PC-3 (cell line): ENCODE measurements around the gene PRR15. TPM values are rescaled to one million over a fixed set of nuclear protein-coding genes. Genes with fewer than 3 reads are reported as not detected.

Experiments used
- ATAC-seq: fragments of 200-7000 bp; cut with Tn5 transposase; 2 replicates; pipeline ENCODE4 v1.9.1; 2020; ENCODE audit warnings: mild to moderate bottlenecking, moderate library complexity
- BruUV-seq: library from RNA; stranded (reverse); fragments of 400-500 nt; replicated peaks from 2 replicates; lab custom pipeline; 2021; lab: Mats Ljungman, UMichigan
- CTCF ChIA-PET: fragments of 300-600 bp; sonication (Branson Sonifier 250); formaldehyde crosslinking; loops from one replicate; lab custom pipeline; 2022; ENCODE audit warnings: antibody characterized with exemption; lab: Charles Lee
- POLR2A ChIA-PET: fragments of 300-600 bp; sonication (Branson Sonifier 250); formaldehyde crosslinking; loops from one replicate; lab custom pipeline; 2022; ENCODE audit warnings: antibody characterized with exemption; ENCODE audit not compliant: unreplicated experiment; lab: Charles Lee
- DNase-seq: peaks from one replicate; pipeline ENCODE4 v3.0.0-alpha.2; 2015
- H2AFZ ChIP-seq: fragments of 300-600 bp; sonication (generic); 2 replicates; pipeline ENCODE4 v1.6.0; 2016; ENCODE audit warnings: antibody characterized with exemption, low read length
- H3F3A ChIP-seq: fragments of 300-600 bp; sonication (generic); one replicate; pipeline ENCODE4 v1.6.0; 2017; ENCODE audit warnings: antibody characterized with exemption, low read length, control low read depth, mild to moderate bottlenecking; ENCODE audit not compliant: unreplicated experiment
- H3K27ac ChIP-seq: fragments of 300-600 bp; sonication (generic); 2 replicates; pipeline ENCODE4 v1.5.1; 2016; ENCODE audit warnings: mild to moderate bottlenecking, low read length
- H3K27me3 ChIP-seq: fragments of 300-600 bp; sonication (generic); 2 replicates; pipeline ENCODE4 v1.6.1; 2016; ENCODE audit warnings: low read length, mixed read lengths
- H3K36me3 ChIP-seq: fragments of 300-600 bp; sonication (generic); 2 replicates; pipeline ENCODE4 v1.6.1; 2016; ENCODE audit warnings: low read depth, mixed run types, low read length, mixed read lengths
- H3K4me1 ChIP-seq: fragments of 300-600 bp; sonication (generic); 2 replicates; pipeline ENCODE4 v1.5.1; 2016; ENCODE audit warnings: low read length; ENCODE audit not compliant: insufficient read depth
- H3K4me2 ChIP-seq: fragments of 300-600 bp; sonication (generic); 2 replicates; pipeline ENCODE4 v1.6.0; 2016; ENCODE audit warnings: low read length
- H3K4me3 ChIP-seq: fragments of 300-600 bp; sonication (generic); 2 replicates; pipeline ENCODE4 v1.5.1; 2016; ENCODE audit warnings: mild to moderate bottlenecking, low read length, mixed read lengths
- H3K79me2 ChIP-seq: fragments of 300-600 bp; sonication (generic); 2 replicates; pipeline ENCODE4 v1.6.1; 2017; ENCODE audit warnings: low read length, mixed read lengths
- H3K9ac ChIP-seq: fragments of 300-600 bp; sonication (generic); 2 replicates; pipeline ENCODE4 v1.6.0; 2016; ENCODE audit warnings: mild to moderate bottlenecking, low read length
- H3K9me2 ChIP-seq: fragments of 300-600 bp; sonication (generic); replicated peaks from 2 replicates; pipeline ENCODE4 v1.6.1; 2016; ENCODE audit warnings: mixed run types, low read length, mixed read lengths
- H3K9me3 ChIP-seq: fragments of 300-600 bp; sonication (generic); 2 replicates; pipeline ENCODE4 v1.6.1; 2016; ENCODE audit warnings: low read length, mixed read lengths
- H4K20me1 ChIP-seq: fragments of 300-600 bp; sonication (generic); 2 replicates; pipeline ENCODE4 v1.6.1; 2016; ENCODE audit warnings: low read length, mixed read lengths
- EZH2 ChIP-seq: fragments of 300-600 bp; sonication (generic); IDR thresholded peaks from one replicate; pipeline ENCODE4 v1.6.1; 2017; ENCODE audit warnings: antibody characterized with exemption, mild to moderate bottlenecking, low read length; ENCODE audit not compliant: unreplicated experiment
- EZH2phosphoT487 ChIP-seq: fragments of 300-600 bp; sonication (generic); IDR thresholded peaks from 2 replicates; pipeline ENCODE4 v1.6.1; 2018; ENCODE audit warnings: mild to moderate bottlenecking, antibody characterized with exemption, low read length, borderline replicate concordance
- intact Hi-C: fragments of 100-400 bp; cut with micrococcal nuclease; formaldehyde crosslinking; loops from 2 replicates; pipeline ENCODE4 v1.9.0; 2023
- total RNA-seq: library from RNA; depleted of rRNA; stranded (reverse); fragments of >200 nt; gene quantifications from 2 replicates; pipeline ENCODE4 v1.2.3, GENCODE V29; 2014
- TF ChIP-seq, protein P1 (sequence below): fragments of 300-600 bp; sonication (generic); conservative IDR thresholded peaks from 2 replicates; pipeline ENCODE4 v1.5.1; 2017; ENCODE audit warnings: antibody characterized with exemption, low read depth, mild to moderate bottlenecking, low read length

PRR15 gene
- total RNA-seq, 1 experiment from 2014 or later, result 23.4 TPM

DNA sequence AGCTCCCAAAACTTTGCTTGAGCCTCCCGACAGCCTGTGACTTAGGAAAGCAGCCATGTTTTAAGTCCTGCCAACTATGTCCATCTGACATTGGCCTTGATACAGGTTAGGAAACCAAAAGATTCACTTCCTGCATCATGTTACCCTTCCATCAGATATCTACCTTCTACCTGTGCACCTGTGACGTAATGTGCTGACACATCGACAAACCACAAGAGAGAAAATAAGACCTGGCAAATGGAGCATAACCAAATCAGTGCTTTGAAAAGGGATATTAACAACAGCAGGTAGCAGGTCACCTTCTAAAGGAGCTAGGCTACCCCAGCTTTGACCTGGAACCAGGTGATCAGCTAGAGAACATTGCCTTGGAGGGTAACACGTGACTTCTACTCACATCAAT, 14.8 kb upstream of the PRR15 start:
- Histone ChIP-seq H3K9me3 (no peaks in the 10 kb centered on the region), H3F3A (no peaks in the 10 kb centered on the region), H3K4me2 (no peak overlapping the region), H3K9me2 (no peaks in the 10 kb centered on the region), H3K9ac (no peak overlapping the region), H3K27ac (no peak overlapping the region), H2AFZ (no peak overlapping the region), H3K27me3 (no peaks in the 10 kb centered on the region), H4K20me1 (no peaks in the 10 kb centered on the region), H3K4me3 (no peak overlapping the region), H3K4me1 (peaks cover 11% of the 10 kb centered on the region), H3K79me2 (no peaks in the 10 kb centered on the region), H3K36me3 (no peaks in the 10 kb centered on the region)
- intact Hi-C loops, result no loop called here
- TF ChIP-seq, protein P1, sequence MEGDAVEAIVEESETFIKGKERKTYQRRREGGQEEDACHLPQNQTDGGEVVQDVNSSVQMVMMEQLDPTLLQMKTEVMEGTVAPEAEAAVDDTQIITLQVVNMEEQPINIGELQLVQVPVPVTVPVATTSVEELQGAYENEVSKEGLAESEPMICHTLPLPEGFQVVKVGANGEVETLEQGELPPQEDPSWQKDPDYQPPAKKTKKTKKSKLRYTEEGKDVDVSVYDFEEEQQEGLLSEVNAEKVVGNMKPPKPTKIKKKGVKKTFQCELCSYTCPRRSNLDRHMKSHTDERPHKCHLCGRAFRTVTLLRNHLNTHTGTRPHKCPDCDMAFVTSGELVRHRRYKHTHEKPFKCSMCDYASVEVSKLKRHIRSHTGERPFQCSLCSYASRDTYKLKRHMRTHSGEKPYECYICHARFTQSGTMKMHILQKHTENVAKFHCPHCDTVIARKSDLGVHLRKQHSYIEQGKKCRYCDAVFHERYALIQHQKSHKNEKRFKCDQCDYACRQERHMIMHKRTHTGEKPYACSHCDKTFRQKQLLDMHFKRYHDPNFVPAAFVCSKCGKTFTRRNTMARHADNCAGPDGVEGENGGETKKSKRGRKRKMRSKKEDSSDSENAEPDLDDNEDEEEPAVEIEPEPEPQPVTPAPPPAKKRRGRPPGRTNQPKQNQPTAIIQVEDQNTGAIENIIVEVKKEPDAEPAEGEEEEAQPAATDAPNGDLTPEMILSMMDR, result no peak
- TF ChIP-seq EZH2 (no peak), EZH2phosphoT487 (no peak)
- ATAC-seq (no peak), DNase-seq (peak; percentile 65)
- CTCF ChIA-PET, result no interaction called here
- POLR2A ChIA-PET, result interaction anchor here (0.6 kb wide), 1 partner anchor 127 kb away, joined by 3 read pairs; no protein-coding TSS in a partner anchor
- BruUV-seq, result no TSS peak

DNA sequence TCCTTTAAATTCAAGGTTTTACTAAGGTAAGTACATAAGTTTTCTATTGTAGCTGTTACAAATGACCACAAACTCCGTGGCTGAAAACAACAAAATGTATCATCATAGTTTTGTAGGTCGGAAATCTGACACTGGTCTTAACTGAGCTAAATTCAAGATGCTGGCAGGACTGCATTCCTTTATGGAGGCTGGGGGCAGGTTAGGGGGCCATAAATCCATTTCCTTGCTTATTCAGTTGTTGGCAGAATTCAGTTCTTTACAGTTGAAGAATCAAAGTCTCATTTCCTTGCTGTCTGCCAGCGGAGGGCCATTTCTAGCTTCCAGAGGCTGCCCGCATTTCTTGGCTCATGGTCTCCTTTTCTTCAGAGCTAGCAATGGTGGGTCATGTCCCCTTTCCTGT, 11.2 kb upstream of the PRR15 start:
- Histone ChIP-seq H3K4me1 (peaks cover 11% of the 10 kb centered on the region), H4K20me1 (no peaks in the 10 kb centered on the region), H3K4me2 (no peak overlapping the region), H3K27me3 (no peaks in the 10 kb centered on the region), H3K9ac (no peak overlapping the region), H3K79me2 (no peaks in the 10 kb centered on the region), H3K4me3 (no peak overlapping the region), H3K27ac (no peak overlapping the region), H3K9me3 (no peaks in the 10 kb centered on the region), H3K36me3 (no peaks in the 10 kb centered on the region), H2AFZ (no peak overlapping the region), H3K9me2 (no peaks in the 10 kb centered on the region), H3F3A (no peaks in the 10 kb centered on the region)
- DNase-seq (no peak), ATAC-seq (no peak)
- intact Hi-C loops, result no loop called here
- POLR2A ChIA-PET, result no interaction called here
- TF ChIP-seq EZH2phosphoT487, result no peak
- TF ChIP-seq EZH2, result no peak
- TF ChIP-seq, protein P1, result no peak
- CTCF ChIA-PET, result no interaction called here
- no TSS peak for BruUV-seq

DNA sequence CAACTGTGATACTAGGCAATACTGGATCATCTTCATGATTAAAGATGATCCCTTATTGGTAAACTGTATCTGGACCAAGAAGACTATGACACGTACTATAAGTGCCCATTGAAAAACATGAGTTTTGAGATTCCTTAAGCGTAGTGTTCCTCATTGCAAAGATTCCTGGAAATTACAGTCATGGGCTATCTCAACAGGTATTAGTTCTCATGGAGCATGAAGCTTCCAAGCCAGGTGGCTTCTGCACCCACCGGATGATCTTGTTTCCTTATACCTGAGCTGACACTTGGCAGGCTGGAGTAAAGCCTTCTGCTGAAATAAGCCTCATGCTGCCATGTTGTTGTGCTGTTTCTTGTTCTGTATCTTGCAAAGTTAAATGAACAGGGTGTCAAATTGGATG, 8.6 kb upstream of the PRR15 start:
- Histone ChIP-seq H3K9ac (no peak overlapping the region), H3K27ac (no peak overlapping the region), H4K20me1 (no peaks in the 10 kb centered on the region), H3K4me3 (no peak overlapping the region), H3K27me3 (no peaks in the 10 kb centered on the region), H3K9me2 (no peaks in the 10 kb centered on the region), H3F3A (no peaks in the 10 kb centered on the region), H2AFZ (no peak overlapping the region), H3K79me2 (no peaks in the 10 kb centered on the region), H3K4me1 (no peaks in the 10 kb centered on the region), H3K9me3 (no peaks in the 10 kb centered on the region), H3K4me2 (no peak overlapping the region), H3K36me3 (no peaks in the 10 kb centered on the region)
- CTCF ChIA-PET, result no interaction called here
- no peak for TF ChIP-seq EZH2
- DNase-seq, result no peak
- BruUV-seq, result no TSS peak
- intact Hi-C loops, result no loop called here
- no peak for ATAC-seq
- POLR2A ChIA-PET, result no interaction called here
